Measurements from ENCODE around the gene FBXO9.

Gene FBXO9

GRCh38 chr6:53133961-53134360, 68.8 kb downstream of the FBXO9 start:
- no peak for DNase-seq (ENCODE audit: low read depth in 2 of 2)

GRCh38 chr6:53134601-53135235, 69.5 kb downstream of the FBXO9 start:
- DNase-seq (ENCODE audit: low read depth in 2 of 2), result no peak

GRCh38 chr6:53136000-53136609, 70.9 kb downstream of the FBXO9 start:
- DNase-seq (ENCODE audit: low read depth in 2 of 2), result no peak

GRCh38 chr6:53139841-53140413, 74.7 kb downstream of the FBXO9 start:
- DNase-seq (ENCODE audit: low read depth in 2 of 2), result no peak

GRCh38 chr6:53142810-53143209, 77.6 kb downstream of the FBXO9 start:
- DNase-seq (ENCODE audit: low read depth in 2 of 2), result no peak

- no peak for DNase-seq (ENCODE audit: low read depth in 2 of 2)
Observed at GRCh38 chr6:53143710-53144109, 78.5 kb downstream of the FBXO9 start.

- DNase-seq (ENCODE audit: low read depth in 2 of 2), result no peak
Observed at GRCh38 chr6:53144802-53145201, 79.6 kb downstream of the FBXO9 start.

GRCh38 chr6:53148684-53149083, 83.5 kb downstream of the FBXO9 start, which contains the start of gene GCM1:
Gene GCM1 (minus strand): TSS chr6:53148841. CDS start chr6:53145632, 3,209 bp downstream.
- no peak for DNase-seq (ENCODE audit: low read depth in 2 of 2)

All from stimulated activated CD4-positive, alpha-beta T cell treated with anti-CD3 and anti-CD28 coated beads, Interleukin-4, amount 100 ng/mL, for 48 hours (primary cell).